EL (cell line): ENCODE measurements around the gene NLRP10.
"Not testable (repeated sequence)": the region's sequence is repeated elsewhere in the genome, so short reads cannot be mapped to it uniquely, and the experiment has no call there.

Experiments
- DNase-seq: peaks from one replicate; pipeline ENCODE4 v3.0.0-alpha.2; 2016

Gene NLRP10

GRCh38 chr11:7965386-7965785, at the start of gene NLRP10:
Gene NLRP10 (minus strand): TSS chr11:7965447. CDS start chr11:7963495, 1,952 bp downstream.
- peak; percentile 96 for DNase-seq

GRCh38 chr11:8013833-8014232, 48.6 kb upstream of the NLRP10 start:
- no peak for DNase-seq

GRCh38 chr11:8011981-8012444, 46.8 kb upstream of the NLRP10 start:
- DNase-seq: peak; percentile 96

- no peak for DNase-seq
Measured at GRCh38 chr11:8011371-8011770, 46.1 kb upstream of the NLRP10 start.

- no peak for DNase-seq
Measured at GRCh38 chr11:8009856-8010255, 44.6 kb upstream of the NLRP10 start.

- no peak for DNase-seq
Measured at GRCh38 chr11:8008212-8008611, 43.0 kb upstream of the NLRP10 start.

- peak; percentile 77 for DNase-seq
Measured at GRCh38 chr11:8006349-8006977, 41.2 kb upstream of the NLRP10 start.

- DNase-seq: no peak
Measured at GRCh38 chr11:8005556-8005955, 40.3 kb upstream of the NLRP10 start.

- DNase-seq: no peak
Measured at GRCh38 chr11:8004008-8004407, 38.8 kb upstream of the NLRP10 start.

GRCh38 chr11:8003187-8003586, 37.9 kb upstream of the NLRP10 start:
- DNase-seq: no peak

GRCh38 chr11:8002676-8003075, 37.4 kb upstream of the NLRP10 start:
- no peak for DNase-seq

GRCh38 chr11:8000390-8000789, 35.1 kb upstream of the NLRP10 start:
- DNase-seq: no peak

- DNase-seq: no peak
Measured at GRCh38 chr11:7999795-8000194, 34.5 kb upstream of the NLRP10 start.

- DNase-seq: no peak
Measured at GRCh38 chr11:7994581-7995278, 29.5 kb upstream of the NLRP10 start.

- DNase-seq: not testable (repeated sequence)
Measured at GRCh38 chr11:7987560-7987883, 22.3 kb upstream of the NLRP10 start.

- DNase-seq: peak; percentile 100
Measured at GRCh38 chr11:7986768-7987559, 21.7 kb upstream of the NLRP10 start, which contains the start of gene EIF3F. Gene EIF3F (plus strand): TSS chr11:7987337. CDS start chr11:7987353, 16 bp downstream.

- DNase-seq: no peak
Measured at GRCh38 chr11:7983832-7984590, 18.8 kb upstream of the NLRP10 start.

- DNase-seq: no peak
Measured at GRCh38 chr11:7982582-7983119, 17.4 kb upstream of the NLRP10 start.

- DNase-seq: no peak
Measured at GRCh38 chr11:7981619-7982157, 16.4 kb upstream of the NLRP10 start.

- peak; percentile 95 for DNase-seq
Measured at GRCh38 chr11:7977232-7977917, 12.1 kb upstream of the NLRP10 start.

GRCh38 chr11:7974668-7975067, 9.4 kb upstream of the NLRP10 start:
- peak; percentile 51 for DNase-seq

- DNase-seq: peak; percentile 77
Measured at GRCh38 chr11:7973011-7973410, 7.8 kb upstream of the NLRP10 start.
